ENCODE results near the gene SULT2B1. TPM values are rescaled to one million over a fixed set of nuclear protein-coding genes. Genes with fewer than 3 reads are reported as not detected.

SULT2B1 gene
- total RNA-seq, 2 donors from 2014 or later, result 0.60 TPM; not detected in 1

DNA sequence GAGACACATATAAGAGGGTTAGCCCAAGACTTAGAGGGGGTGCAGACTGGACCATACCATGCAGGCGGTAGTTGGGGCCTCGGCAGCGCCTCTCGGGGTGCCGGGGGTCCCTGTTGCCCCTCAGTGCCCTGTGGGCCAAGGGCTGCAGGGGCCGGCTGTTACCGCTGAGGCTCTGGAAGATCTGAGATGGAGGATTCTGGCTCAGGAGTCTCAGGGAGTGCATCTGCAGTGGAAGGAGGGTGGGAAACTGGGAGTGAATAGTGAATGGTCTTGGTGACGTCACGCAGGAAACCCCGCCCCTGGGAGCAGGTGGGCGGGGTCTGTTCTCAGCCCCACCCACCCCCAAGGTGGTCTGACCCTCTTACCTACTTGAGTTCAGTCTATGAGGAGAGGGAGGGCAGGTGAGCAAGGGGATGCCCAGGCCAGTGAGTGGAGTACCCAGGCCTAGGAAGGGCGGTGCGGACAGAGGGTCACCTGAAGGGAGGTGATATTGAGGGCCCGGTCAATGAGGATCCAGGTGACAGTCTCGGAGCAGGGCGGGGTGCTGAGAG lies 86.9 kb downstream of the SULT2B1 start:
- intact Hi-C loops (cut with DNase I), result no loop called here
- DNase-seq (ENCODE audit: low spot score), result peak; percentile 83

DNA sequence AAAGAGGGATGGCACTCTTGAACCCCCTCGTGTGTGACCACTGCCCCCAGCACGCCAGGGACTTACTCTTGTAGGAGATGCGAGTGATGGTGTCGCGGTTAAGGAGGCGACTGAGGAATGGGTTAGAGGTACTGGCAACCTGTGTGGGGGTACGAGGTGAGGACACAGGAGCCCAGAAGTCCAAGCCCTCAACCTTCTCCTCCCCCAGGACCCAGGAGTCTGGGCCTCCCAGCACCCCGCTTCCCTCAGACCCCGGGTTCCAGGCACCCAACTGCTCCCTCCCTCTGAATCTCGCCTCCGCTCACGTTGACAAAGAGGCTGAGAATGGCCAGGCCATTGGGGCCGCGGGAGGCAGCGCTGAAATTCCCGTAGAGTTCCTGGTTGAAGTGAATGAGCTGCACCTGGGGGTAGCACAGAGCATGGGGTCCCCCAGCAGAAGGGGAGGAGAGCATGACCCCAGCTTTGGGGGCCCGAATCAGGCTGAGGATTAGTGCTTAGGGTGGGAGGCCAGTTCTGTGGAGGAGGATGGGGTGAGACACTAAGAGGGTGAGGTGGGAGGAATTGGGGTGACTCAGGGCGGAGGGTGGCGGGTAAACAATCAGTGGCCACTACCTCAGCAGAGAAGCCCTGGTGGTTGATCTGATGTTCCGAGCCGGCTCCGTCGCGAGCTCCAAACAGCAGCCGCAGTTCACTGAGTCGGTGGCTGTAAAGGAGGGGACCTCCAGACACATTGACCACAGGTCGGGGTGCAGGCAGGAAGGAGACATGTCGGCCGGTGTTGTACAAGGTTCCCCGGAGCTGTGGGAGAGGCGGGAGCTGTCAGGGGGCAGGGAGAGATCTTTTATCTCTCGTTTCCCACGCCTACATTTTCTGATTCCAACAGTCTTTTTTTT lies 87.8 kb downstream of the SULT2B1 start:
- intact Hi-C loops (cut with DNase I), result loop anchor here (5.0 to 10.0 kb wide), 2 partner anchors 195 to 348 kb away; partner anchors contain the start of gene HSD17B14 (in 1 of the 2)
- no peak for DNase-seq (ENCODE audit: low spot score)

DNA sequence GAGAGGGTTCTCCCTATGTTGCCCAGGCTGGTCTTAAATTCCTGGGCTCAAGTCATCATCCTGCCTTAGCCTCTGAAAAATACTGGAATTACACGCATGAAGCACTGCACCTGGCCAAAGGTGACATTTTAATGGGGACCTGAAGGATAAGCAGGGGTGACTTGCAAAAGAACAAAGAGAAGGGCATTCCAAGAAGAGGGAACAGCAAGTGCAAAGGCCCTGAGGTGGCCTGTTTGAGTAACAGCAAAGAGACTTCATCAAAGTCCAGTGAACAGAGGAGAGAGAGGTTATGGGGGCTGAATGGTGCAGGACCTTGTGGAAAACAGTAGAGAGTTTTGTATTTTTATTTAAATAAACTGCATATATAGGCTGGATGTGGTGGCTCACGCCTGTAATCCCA lies 89.9 kb downstream of the SULT2B1 start:
- no peak for DNase-seq (ENCODE audit: low spot score)
- intact Hi-C loops (cut with DNase I), result loop anchor here (5.0 to 10.0 kb wide), 2 partner anchors 193 to 345 kb away; partner anchors contain the start of gene HSD17B14 (in 1 of the 2)

DNA sequence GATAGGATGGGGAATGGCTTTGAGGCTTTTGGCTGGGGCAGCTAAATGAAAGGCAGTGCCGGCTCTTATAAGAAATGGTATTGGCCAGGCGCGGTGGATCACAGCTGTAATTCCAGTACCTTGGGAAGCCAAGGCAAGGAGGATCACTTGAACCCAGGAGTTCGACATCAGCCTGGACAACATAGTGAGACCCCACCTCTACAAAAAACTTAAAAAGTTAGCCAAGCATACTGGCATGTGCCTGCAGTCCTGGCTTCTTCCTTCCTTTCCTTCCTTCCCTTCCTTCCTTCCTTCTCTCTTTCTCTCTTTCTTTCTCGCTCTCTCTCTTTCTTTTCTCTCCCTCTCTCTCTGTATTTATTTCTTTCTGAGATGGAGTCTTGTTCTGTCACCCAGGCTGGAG lies 90.9 kb downstream of the SULT2B1 start:
- intact Hi-C loops (cut with DNase I), result loop anchor here (5.0 to 10.0 kb wide), 2 partner anchors 192 to 344 kb away; partner anchors contain the start of gene HSD17B14 (in 1 of the 2)
- DNase-seq (ENCODE audit: low spot score), result no peak

DNA sequence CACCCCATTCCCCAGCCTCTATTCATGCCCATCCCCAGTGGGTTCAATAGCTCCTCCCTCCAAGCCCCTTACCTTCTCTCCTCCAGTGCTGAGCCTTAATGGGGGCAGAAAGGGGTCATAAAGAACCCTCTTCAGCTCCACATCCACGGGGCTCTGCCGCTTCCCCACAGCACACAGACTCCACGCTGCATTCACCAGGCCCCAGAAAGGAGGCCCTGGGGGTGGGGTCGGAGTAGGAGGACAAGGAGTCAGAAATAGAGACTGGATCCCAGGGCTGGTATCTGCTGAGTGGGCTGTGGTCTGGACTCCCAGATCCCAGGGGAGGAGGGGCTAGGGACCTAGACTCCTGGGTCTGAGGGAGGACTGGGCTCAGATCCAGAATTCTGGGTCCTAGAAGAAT lies 92.4 kb downstream of the SULT2B1 start:
- intact Hi-C loops (cut with DNase I), result loop anchor here (5.0 to 10.0 kb wide), 2 partner anchors 190 to 343 kb away; partner anchors contain the start of gene HSD17B14 (in 1 of the 2)
- DNase-seq (ENCODE audit: low spot score), result no peak

DNA sequence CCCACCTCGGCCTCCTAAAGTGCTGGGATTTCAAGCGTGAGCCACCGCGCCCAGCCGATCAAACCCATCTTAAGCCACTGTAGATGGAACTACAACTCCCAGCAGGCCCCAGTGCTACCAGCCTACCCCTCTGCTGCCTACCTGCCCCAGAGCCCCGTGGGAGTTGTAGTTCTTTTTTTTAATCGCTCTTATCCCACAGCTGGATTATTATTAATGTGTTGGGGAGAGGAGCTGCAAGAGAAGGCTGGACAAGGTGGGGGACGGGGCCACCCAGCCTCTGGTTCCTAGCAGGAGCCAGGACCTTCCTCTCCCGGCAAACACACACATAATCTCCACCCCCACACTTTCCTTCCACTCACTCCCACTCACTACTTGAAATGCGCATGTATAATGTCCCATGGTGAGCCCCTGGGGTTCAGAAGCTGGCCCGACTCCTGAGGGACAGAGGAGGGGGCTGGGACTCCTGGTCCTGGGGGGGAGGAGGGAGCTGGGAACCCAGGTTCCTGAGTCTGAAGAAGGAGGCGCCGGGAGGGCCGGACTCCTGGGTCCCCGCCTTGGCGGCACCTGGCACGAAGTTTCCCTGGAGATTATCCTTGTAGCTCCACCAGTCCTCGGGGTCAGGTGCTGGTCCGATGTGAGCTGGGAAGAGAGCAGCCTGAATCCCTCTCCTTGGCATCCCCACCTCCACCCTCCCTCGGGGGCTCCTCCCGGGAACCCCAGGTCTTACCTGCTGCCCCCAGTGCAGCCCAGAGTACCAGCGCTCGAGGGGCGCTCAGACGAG lies 93.1 kb downstream of the SULT2B1 start:
- intact Hi-C loops (cut with DNase I), result loop anchor here (5.0 to 10.0 kb wide), 2 partner anchors 190 to 342 kb away; partner anchors contain the start of gene HSD17B14 (in 1 of the 2)
- peak; percentile 91 for DNase-seq (ENCODE audit: low spot score)

DNA sequence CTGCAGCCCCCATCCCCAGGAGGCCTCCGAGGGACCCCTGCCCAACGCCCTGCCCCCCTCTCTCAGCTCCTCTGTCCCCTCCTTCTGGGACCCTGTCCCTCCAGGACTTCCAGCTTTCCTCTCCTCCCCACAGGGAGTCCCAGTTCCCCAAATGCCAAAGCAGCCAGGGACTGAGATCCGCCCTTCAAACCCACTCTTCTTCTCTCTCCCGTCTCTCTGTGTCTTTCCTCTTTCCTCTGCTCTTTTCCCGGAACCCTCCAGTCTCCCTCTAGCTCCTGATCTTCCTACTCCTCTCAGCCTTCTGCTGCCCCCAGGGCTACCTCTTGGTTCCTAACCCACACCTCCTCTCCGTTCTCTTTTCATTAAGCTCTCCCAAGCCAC lies 93.6 kb downstream of the SULT2B1 start:
- intact Hi-C loops (cut with DNase I), result loop anchor here in 1 of 2 donors (10.0 kb wide), 1 partner anchor 189 kb away; the partner anchor contains the start of gene HSD17B14
- DNase-seq (ENCODE audit: low spot score), result peak; percentile 79

DNA sequence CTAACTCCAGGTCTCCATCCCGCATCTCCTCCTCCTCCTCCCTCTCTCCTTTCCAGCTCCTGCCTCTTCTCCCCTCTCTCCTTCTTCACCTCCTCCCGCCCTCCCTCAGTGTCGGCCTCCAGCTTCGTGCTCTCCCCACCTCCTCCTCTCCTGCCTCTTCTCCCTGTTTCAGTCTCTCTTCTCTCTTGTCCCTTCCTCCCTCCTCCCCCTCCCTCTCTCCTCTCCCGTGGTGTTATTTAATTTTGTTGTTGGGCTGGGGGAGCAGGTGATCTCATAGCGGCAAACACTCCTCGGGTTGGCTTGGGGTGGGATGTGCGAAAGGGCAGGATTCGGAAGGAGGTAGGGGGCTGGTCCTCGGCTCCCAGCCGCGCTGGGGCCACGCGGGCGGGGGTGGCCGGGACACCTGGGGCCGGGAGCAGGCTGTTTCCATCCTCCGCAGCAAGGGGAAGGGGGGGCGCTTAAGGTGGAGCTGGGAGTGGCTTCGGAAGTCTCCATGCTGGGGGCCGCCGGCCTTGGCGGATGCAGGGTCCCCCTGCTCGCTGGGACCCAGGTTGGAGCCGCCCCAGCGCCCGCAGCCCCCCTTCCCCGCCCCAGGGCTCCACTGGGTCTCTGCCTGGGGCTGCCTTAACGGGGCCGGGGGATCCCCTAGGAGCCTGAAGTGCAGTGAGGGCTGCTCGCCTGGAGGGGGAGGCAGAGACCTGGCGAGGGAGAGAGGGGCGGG lies 94.2 kb downstream of the SULT2B1 start, which contains the start of gene CA11:
CA11 (minus strand) TSS at position 187 of the 721 bp plus-strand sequence. CDS start 555 bp downstream, outside the sequence.
- peak; percentile 95 for DNase-seq (ENCODE audit: low spot score)

DNA sequence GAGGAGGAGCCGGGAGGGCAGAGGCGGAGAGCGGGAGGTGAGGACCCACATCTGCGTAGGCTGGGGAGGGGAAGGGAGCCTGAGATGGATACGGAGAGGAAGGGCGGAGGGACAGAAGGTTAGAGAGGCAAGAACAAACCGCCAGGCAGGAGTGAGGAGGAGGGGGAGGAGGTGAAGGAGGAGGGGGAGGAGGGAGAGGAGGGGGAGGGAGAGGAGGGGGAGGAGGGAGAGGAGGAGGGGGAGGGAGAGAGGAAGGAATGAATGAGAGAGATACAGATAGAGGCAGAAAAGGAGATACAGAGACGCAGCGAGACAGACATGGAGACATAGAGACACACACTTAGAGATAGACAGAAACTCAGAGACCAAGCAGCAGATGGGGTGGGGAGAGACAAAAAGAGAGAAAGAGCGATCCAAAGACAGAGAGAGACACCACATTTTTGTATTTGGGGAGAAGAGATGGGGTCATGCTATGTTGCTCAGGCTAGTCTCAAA lies 94.8 kb downstream of the SULT2B1 start:
- DNase-seq (ENCODE audit: low spot score), result no peak
- intact Hi-C loops (cut with DNase I), result loop anchor here in 1 of 2 donors (10.0 kb wide), 1 partner anchor 188 kb away; the partner anchor contains the start of gene HSD17B14

More for the DNA sequence above, 94.2 kb downstream of the SULT2B1 start, which contains the start of gene CA11:
- intact Hi-C loops (cut with DNase I), result loop anchor here in 1 of 2 donors (10.0 kb wide), 1 partner anchor 189 kb away; the partner anchor contains the start of gene HSD17B14

DNA sequence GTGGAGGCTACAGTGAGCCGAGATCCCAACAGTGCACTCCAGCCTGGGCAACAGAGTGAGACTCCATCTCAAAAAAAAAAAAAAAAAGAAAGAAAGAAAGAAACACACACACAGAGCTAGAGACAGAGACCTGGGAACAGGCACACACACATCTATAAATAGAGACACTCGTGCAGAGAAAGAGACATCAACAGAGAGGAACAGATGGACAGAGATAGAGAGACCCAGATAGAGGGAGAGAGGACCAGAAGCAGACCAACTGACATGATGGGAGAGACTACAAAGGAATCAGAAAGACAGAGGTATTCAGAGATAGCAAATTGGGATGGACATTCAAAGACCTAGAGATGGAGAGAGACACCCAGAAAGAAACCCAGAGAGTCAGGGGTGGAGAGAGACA lies 96.2 kb downstream of the SULT2B1 start:
- DNase-seq (ENCODE audit: low spot score), result no peak
- intact Hi-C loops (cut with DNase I), result loop anchor here in 1 of 2 donors (10.0 kb wide), 1 partner anchor 187 kb away; the partner anchor contains the start of gene HSD17B14

Other genes starting within 250 kb of the SULT2B1 start
- gene EMP3, start 226.6 kb upstream of the SULT2B1 start, total RNA-seq, result 100 to 1,000 TPM; 120 to 297 TPM
- 1 to 10 TPM; 5.0 to 6.3 TPM for gene TMEM143, start 188.2 kb upstream of the SULT2B1 start, total RNA-seq
- not detected for gene SYNGR4, start 187.8 kb upstream of the SULT2B1 start, total RNA-seq
- 100 to 1,000 TPM in 1 of 2 donors, 10 to 100 TPM in 1; 94.6 to 111 TPM for gene KDELR1, start 160.6 kb upstream of the SULT2B1 start, total RNA-seq
- gene GRIN2D, start 158.5 kb upstream of the SULT2B1 start, total RNA-seq, result 1 to 10 TPM in 1 of 2 donors, under 1 TPM in 1; 0.71 to 2.3 TPM
- 10 to 100 TPM; 21.1 to 24.2 TPM for gene GRWD1, start 106.2 kb upstream of the SULT2B1 start, total RNA-seq
- gene KCNJ14, start 96.6 kb upstream of the SULT2B1 start, total RNA-seq, result under 1 TPM; 0.52 to 0.65 TPM
- 10 to 100 TPM; 34.1 to 49.2 TPM for gene CYTH2, start 82.8 kb upstream of the SULT2B1 start, total RNA-seq
- gene LMTK3, start 40.3 kb upstream of the SULT2B1 start, total RNA-seq, result under 1 TPM; 0.19 to 0.57 TPM
- gene SPACA4, start 54.6 kb downstream of the SULT2B1 start, total RNA-seq, result not detected
- gene FAM83E, start 62.9 kb downstream of the SULT2B1 start, total RNA-seq, result not detected
- 100 to 1,000 TPM; 746 to 777 TPM for gene RPL18, start 67.0 kb downstream of the SULT2B1 start, total RNA-seq
- gene SPHK2, start 67.3 kb downstream of the SULT2B1 start, total RNA-seq, result 10 to 100 TPM in 1 of 2 donors, 1 to 10 TPM in 1; 8.5 to 12.1 TPM
- gene DBP, start 85.2 kb downstream of the SULT2B1 start, total RNA-seq, result 1 to 10 TPM; 1.8 to 3.6 TPM
- 1 to 10 TPM; 4.8 to 5.7 TPM for gene CA11, start 94.0 kb downstream of the SULT2B1 start, total RNA-seq
- under 1 TPM; 0.28 to 0.38 TPM for gene NTN5, start 120.8 kb downstream of the SULT2B1 start, total RNA-seq
- not detected for gene FUT2, start 143.8 kb downstream of the SULT2B1 start, total RNA-seq
- gene MAMSTR, start 167.6 kb downstream of the SULT2B1 start, total RNA-seq, result 1 to 10 TPM in 1 of 2 donors, under 1 TPM in 1; 0.90 to 1.1 TPM
- gene RASIP1, start 188.4 kb downstream of the SULT2B1 start, total RNA-seq, result 10 to 100 TPM; 13.8 to 19.2 TPM
- under 1 TPM; 0.52 to 0.56 TPM for gene IZUMO1, start 194.7 kb downstream of the SULT2B1 start, total RNA-seq
- gene FUT1, start 200.5 kb downstream of the SULT2B1 start, total RNA-seq, result 1 to 10 TPM; 1.5 to 2.1 TPM
- gene FGF21, start 203.4 kb downstream of the SULT2B1 start, total RNA-seq, result not detected